ENCODE results near the gene UBR4. TPM values are rescaled to one million over a fixed set of nuclear protein-coding genes. Genes with fewer than 3 reads are reported as not detected.

The UBR4 gene
- polyA plus RNA-seq, 1 donor from 2014 or later = 49.7 TPM

DNA sequence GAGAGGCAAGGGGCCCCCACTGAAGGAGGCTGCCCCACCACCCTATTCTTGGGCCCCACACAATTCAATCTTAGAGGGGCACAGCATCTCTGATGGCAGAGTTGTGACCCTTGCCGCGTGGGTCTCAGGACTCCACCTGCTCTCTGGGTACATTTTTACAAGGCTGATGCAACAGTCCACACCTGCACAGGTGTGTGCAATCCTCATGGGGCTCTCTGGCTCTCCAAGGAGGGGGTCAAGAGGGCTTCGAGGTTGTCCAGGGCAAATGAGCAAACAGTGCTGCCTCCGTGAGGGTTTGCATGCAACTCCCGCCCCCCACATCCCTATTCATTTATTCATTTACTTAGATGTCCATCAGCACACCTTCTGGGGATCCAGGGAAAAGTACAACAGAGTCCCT lies 172.0 kb downstream of the UBR4 start:
- Histone ChIP-seq H3K9ac (ENCODE audit: low read length) (no peak overlapping the region), H3K79me2 (replicated peaks; ENCODE audit: insufficient read depth, low read length) (no peaks in the 10 kb centered on the region)
- no peak for TF ChIP-seq EZH2 (IDR thresholded peaks at IDR 0.05; ENCODE audit: borderline replicate concordance, insufficient read depth, low read length, poor library complexity, severe bottlenecking)
- no peak for TF ChIP-seq MXI1 (conservative IDR thresholded peaks at IDR 0.05; ENCODE audit: poor library complexity, severe bottlenecking)
- no peak for TF ChIP-seq RAD21 (conservative IDR thresholded peaks at IDR 0.05)
- TF ChIP-seq TAF1 (IDR thresholded peaks at IDR 0.05; ENCODE audit: low read depth) = no peak
- no peak for TF ChIP-seq EP300 (conservative IDR thresholded peaks at IDR 0.05; ENCODE audit: poor library complexity, severe bottlenecking)
- TF ChIP-seq, protein P1, sequence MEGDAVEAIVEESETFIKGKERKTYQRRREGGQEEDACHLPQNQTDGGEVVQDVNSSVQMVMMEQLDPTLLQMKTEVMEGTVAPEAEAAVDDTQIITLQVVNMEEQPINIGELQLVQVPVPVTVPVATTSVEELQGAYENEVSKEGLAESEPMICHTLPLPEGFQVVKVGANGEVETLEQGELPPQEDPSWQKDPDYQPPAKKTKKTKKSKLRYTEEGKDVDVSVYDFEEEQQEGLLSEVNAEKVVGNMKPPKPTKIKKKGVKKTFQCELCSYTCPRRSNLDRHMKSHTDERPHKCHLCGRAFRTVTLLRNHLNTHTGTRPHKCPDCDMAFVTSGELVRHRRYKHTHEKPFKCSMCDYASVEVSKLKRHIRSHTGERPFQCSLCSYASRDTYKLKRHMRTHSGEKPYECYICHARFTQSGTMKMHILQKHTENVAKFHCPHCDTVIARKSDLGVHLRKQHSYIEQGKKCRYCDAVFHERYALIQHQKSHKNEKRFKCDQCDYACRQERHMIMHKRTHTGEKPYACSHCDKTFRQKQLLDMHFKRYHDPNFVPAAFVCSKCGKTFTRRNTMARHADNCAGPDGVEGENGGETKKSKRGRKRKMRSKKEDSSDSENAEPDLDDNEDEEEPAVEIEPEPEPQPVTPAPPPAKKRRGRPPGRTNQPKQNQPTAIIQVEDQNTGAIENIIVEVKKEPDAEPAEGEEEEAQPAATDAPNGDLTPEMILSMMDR (IDR thresholded peaks at IDR 0.05; ENCODE audit: poor library complexity, severe bottlenecking) = no peak
- no peak for TF ChIP-seq SMC3 (conservative IDR thresholded peaks at IDR 0.05; ENCODE audit: poor library complexity)
- TF ChIP-seq POLR2AphosphoS5 (IDR thresholded peaks at IDR 0.05) = no peak
- no peak for TF ChIP-seq REST (IDR thresholded peaks at IDR 0.05; ENCODE audit: borderline replicate concordance)

GRCh38 chr1:19037659-19038058 lies 172.4 kb downstream of the UBR4 start:
- no peak overlapping the region for H3K4me2 ChIP-seq (ENCODE audit: low read length)

More for the DNA sequence above, 172.0 kb downstream of the UBR4 start:
- no peaks in the 10 kb centered on the region for H3F3A ChIP-seq (ENCODE audit: insufficient read depth, low read length, poor library complexity, severe bottlenecking)
- H3K9me2 ChIP-seq (ENCODE audit: insufficient read depth, low read length) = no peaks in the 10 kb centered on the region
- H3K4me3 ChIP-seq (ENCODE audit: low read length) = no peak overlapping the region
- no peaks in the 10 kb centered on the region for H3K9me3 ChIP-seq (ENCODE audit: low read length)
- no peaks in the 10 kb centered on the region for H3K27me3 ChIP-seq (ENCODE audit: insufficient read depth, low read depth, low read length)
- no peaks in the 10 kb centered on the region for H4K20me1 ChIP-seq (ENCODE audit: insufficient read depth)
- H2AFZ ChIP-seq (ENCODE audit: low read depth, low read length) = no peak overlapping the region
- H3K36me3 ChIP-seq (ENCODE audit: insufficient read depth, low read length) = no peaks in the 10 kb centered on the region
- H3K4me2 ChIP-seq (ENCODE audit: low read length) = no peak overlapping the region
- H3K27ac ChIP-seq (ENCODE audit: low read length) = no peak overlapping the region

More at GRCh38 chr1:19037659-19038058, 172.4 kb downstream of the UBR4 start:
- Histone ChIP-seq H3K36me3 (ENCODE audit: insufficient read depth, low read length) (no peaks in the 10 kb centered on the region), H3K79me2 (replicated peaks; ENCODE audit: insufficient read depth, low read length) (no peaks in the 10 kb centered on the region), H4K20me1 (ENCODE audit: insufficient read depth) (no peaks in the 10 kb centered on the region), H2AFZ (ENCODE audit: low read depth, low read length) (no peak overlapping the region), H3K27me3 (ENCODE audit: insufficient read depth, low read depth, low read length) (no peaks in the 10 kb centered on the region), H3K9me3 (ENCODE audit: low read length) (no peaks in the 10 kb centered on the region), H3K27ac (ENCODE audit: low read length) (no peak overlapping the region), H3K9me2 (ENCODE audit: insufficient read depth, low read length) (no peaks in the 10 kb centered on the region), H3K4me3 (ENCODE audit: low read length) (no peak overlapping the region), H3K9ac (ENCODE audit: low read length) (no peak overlapping the region), H3F3A (ENCODE audit: insufficient read depth, low read length, poor library complexity, severe bottlenecking) (no peaks in the 10 kb centered on the region)
- no peak for TF ChIP-seq EZH2 (IDR thresholded peaks at IDR 0.05; ENCODE audit: borderline replicate concordance, insufficient read depth, low read length, poor library complexity, severe bottlenecking)
- TF ChIP-seq EP300 (conservative IDR thresholded peaks at IDR 0.05; ENCODE audit: poor library complexity, severe bottlenecking) = no peak
- TF ChIP-seq, protein P1 (IDR thresholded peaks at IDR 0.05; ENCODE audit: poor library complexity, severe bottlenecking) = no peak
- TF ChIP-seq REST (IDR thresholded peaks at IDR 0.05; ENCODE audit: borderline replicate concordance) = no peak
- no peak for TF ChIP-seq TAF1 (IDR thresholded peaks at IDR 0.05; ENCODE audit: low read depth)
- TF ChIP-seq MXI1 (conservative IDR thresholded peaks at IDR 0.05; ENCODE audit: poor library complexity, severe bottlenecking) = no peak
